GM12872 (cell line): ENCODE measurements around the gene ADAMTS4.

ENCODE experiments used
- CTCF ChIP-seq: IDR thresholded peaks from 3 replicates; pipeline ENCODE4 v1.5.1; 2011; ENCODE audit warnings: low read depth, mild to moderate bottlenecking, low read length, moderate library complexity; ENCODE audit not compliant: insufficient read depth

The ADAMTS4 gene

GRCh38 chr1:161230762-161231161 is 31.9 kb upstream of the ADAMTS4 start:
- TF ChIP-seq CTCF: no peak

- peak; percentile 17; the same call in 1 of the 3 replicates for TF ChIP-seq CTCF
Measured at GRCh38 chr1:161229896-161230295, 31.0 kb upstream of the ADAMTS4 start.

- no peak for TF ChIP-seq CTCF
Measured at GRCh38 chr1:161228032-161228431, 29.2 kb upstream of the ADAMTS4 start.

- peak; percentile 89 for TF ChIP-seq CTCF
Measured at GRCh38 chr1:161227196-161227871, 28.5 kb upstream of the ADAMTS4 start.

GRCh38 chr1:161226759-161227158 is 27.9 kb upstream of the ADAMTS4 start:
- TF ChIP-seq CTCF: no peak

GRCh38 chr1:161226320-161226711 is 27.5 kb upstream of the ADAMTS4 start:
- TF ChIP-seq CTCF: 0 out of 3 replicates have a peak, but pooled peaks have one; percentile 3

GRCh38 chr1:161225534-161226319 is 26.9 kb upstream of the ADAMTS4 start, which contains the start of gene TOMM40L:
Gene TOMM40L, plus strand, starts transcription at chr1:161226060. Its CDS starts 430 bp downstream, at chr1:161226490.
- TF ChIP-seq CTCF: peak; percentile 66
